Measurements from ENCODE around the gene FPR3.

- TF ChIP-seq, protein P1, sequence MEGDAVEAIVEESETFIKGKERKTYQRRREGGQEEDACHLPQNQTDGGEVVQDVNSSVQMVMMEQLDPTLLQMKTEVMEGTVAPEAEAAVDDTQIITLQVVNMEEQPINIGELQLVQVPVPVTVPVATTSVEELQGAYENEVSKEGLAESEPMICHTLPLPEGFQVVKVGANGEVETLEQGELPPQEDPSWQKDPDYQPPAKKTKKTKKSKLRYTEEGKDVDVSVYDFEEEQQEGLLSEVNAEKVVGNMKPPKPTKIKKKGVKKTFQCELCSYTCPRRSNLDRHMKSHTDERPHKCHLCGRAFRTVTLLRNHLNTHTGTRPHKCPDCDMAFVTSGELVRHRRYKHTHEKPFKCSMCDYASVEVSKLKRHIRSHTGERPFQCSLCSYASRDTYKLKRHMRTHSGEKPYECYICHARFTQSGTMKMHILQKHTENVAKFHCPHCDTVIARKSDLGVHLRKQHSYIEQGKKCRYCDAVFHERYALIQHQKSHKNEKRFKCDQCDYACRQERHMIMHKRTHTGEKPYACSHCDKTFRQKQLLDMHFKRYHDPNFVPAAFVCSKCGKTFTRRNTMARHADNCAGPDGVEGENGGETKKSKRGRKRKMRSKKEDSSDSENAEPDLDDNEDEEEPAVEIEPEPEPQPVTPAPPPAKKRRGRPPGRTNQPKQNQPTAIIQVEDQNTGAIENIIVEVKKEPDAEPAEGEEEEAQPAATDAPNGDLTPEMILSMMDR (conservative IDR thresholded peaks at IDR 0.05 in 1 of 2, IDR thresholded peaks at IDR 0.05 in 1 of 2; ENCODE audit: low read depth in 1 of 2, low read length in 2 of 2) = no peak
- no peak for TF ChIP-seq EZH2 (IDR thresholded peaks at IDR 0.05; ENCODE audit: low read length, missing control alignments)
Measured at GRCh38 chr19:51797480-51797879, 2.5 kb downstream of the FPR3 start.
